Fibroblast of skin of scalp (primary cell): ENCODE results near the gene IGSF21.
"Not testable (repeated sequence)": the region's sequence is repeated elsewhere in the genome, so short reads cannot be mapped to it uniquely, and the experiment has no call there.

ENCODE experiments used
- DNase-seq: peaks from one replicate; pipeline ENCODE4 v3.0.0-alpha.2; 2013

IGSF21 gene

GRCh38 chr1:18410407-18410806, 302.8 kb downstream of the IGSF21 start:
- no peak for DNase-seq

- no peak for DNase-seq
Measured at GRCh38 chr1:18411321-18411720, 303.7 kb downstream of the IGSF21 start.

- no peak for DNase-seq
Measured at GRCh38 chr1:18411820-18412641, 304.4 kb downstream of the IGSF21 start.

DNA sequence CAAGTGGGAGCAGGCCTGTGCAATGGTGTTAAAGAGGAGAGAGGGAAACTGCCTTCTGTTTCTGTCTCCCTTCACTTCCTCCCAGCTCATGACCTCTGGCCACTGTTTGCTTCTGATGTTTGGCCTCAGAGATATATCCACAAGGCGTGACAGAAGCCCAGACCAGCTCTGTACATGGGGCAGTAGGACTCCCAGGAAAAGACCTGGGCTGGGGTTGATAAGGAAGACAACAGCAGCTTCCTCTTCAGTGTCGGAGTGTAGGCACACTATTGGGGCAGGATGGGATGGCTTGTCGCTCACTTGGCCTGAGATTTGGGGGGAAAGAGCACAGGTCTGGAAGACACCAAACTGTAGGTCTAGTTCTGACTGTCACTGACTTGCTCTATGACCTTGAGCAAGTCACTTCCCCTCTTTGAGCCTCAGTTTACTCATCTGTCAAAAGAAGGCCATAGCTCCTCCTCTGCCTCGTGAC, 305.3 kb downstream of the IGSF21 start:
- no peak for DNase-seq

- DNase-seq = no peak
Measured at GRCh38 chr1:18413541-18414305, 306.1 kb downstream of the IGSF21 start.

DNA sequence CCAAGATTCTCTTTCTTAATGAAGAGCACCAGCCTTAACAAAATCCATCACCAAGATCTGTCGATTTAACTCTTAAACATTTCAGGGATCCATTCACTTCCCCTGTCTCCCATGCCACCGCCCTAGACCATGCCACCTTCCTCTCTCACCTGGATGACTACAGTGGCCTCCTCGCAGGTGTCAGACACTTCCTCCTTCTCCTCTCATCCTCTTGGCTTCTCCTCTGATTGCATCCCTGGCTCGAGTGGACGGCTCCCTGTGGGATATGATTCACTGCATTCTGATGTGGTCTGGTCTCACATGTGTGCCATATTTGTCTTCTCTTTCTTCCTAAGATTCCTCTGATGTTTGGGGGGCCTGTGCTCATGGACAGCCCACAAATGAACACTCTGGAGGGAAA, 306.7 kb downstream of the IGSF21 start:
- DNase-seq = no peak

DNA sequence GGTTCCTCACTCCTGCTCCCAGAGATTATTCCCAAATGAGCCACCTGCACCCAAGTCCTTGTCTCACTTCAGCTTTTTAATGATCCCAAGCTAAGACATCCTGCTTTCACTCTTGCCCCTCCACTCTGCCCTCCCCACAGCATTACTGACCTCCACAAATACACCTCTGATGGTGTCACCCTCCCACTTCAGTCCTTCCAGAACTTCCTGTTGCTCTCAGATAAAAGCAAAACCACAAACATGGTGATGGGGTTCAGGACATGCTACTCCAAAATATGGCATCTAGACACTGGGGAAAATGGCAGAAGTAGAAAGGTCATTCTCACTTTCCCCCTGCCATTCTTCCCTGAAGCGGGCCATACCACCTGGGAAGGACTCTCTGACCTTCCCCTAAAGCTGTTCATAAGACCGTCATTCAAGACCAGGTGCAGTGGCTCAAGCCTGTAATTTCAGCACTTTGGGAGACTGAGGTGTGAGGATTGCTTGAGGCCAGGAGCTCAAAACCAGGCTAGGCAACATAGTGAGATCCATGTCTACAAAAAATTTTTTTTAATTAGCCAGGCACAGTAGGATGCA, 307.4 kb downstream of the IGSF21 start:
- DNase-seq = no peak

DNA sequence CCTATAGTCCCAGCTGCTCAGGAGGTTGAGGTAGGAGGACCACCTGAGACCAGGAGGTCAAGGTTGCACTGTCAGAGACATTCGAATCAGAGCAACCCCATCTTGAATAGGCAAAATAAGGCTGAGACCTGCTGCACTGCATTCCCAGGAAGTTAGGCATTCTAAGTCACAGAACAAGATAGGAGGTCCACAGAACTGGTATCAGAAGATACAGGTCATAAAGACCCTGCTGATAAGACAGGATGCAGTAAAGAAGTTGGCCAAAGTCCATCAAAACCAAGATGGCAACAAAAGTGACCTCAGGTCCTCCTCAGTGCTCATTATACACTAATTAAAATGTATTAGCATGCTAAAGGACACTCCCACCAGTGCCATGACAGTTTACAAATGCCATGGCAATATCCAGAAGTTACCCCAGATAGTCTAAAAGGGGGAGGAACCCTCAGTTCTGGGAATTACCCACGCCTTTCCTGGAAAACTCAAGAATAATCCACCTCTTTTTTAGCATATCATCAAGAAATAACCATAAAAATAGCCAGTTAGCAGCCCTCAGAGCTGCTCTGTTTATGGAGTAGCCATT, 307.9 kb downstream of the IGSF21 start:
- DNase-seq = no peak

GRCh38 chr1:18416126-18416525, 308.5 kb downstream of the IGSF21 start:
- not testable (repeated sequence) for DNase-seq

DNA sequence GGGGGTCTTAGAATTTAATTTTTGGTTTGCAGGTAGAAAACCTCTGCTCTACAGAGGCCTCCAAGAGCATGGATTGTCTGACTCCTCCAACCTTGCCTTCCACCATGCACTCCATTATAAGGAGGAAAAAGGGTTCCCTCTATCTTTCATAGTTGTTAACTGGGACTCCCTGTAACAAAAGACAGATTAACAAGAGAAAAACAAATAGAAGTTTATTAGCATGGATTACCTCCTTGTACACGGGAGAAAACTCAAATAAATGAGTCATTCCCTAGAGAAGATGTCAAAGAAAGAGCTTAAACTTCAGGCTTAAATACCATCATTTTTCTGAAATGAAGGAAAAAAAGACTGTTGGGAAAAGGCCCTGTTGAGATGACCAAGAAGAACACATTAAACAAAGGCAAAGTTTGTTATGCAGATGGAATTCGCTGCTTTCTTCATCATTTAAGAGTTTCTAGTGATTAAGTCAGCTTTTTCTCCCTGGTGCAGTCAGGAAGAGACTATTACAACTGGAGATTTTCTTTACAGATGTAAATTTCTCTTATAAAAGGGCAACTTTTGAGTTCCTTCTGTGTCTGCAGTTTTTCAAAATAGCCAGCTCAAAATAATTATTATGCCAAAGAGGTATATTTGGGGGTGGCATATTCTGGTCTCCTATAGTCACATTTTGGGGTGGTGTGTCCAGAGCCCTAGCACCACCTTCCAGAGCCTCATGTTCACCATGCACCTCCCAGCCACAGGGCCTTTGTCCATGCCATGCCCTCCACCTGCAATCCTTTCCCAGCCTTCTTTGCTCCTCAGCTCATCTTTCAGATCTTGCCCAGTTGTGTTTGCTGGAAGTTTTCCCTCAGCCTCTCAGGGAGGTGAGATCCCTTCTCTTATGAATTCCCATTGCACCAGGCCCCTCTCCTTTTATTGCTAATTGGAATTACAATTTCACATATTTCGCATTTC, 310.0 kb downstream of the IGSF21 start:
- DNase-seq = no peak

DNA sequence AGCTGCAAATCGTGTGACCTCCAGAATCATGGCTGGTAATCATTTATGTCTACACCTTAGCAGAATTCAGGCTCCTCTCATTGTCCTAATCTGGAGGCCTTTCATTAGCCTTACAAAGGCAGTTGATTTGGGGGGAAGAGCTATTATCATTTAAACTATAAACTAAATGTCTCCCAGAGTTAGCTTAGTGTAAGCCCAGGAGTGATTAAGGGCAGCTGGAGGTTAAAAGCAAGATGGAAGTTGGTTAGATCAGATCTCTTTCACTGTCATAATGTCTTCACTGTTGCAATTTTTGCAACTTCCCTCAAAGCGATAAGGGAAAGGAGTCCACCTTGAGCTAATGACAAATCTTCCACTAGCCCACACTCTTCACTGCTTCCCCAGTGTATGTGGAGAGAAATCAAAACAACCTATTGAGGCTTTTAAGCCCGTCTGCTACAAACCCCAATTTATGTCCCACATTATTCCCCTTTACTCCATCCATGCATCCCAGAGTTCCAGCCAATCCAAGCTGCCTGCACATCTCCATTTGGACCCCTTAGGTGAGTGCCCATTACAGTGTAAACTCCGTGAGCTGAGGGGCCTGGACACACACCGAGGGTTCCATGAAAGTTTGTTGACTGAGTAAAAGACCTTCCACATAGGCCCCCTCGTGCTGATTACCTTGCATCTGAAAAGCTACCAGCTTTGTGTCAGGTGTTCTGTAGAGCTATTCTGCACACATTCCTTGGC, 311.7 kb downstream of the IGSF21 start:
- no peak for DNase-seq

DNA sequence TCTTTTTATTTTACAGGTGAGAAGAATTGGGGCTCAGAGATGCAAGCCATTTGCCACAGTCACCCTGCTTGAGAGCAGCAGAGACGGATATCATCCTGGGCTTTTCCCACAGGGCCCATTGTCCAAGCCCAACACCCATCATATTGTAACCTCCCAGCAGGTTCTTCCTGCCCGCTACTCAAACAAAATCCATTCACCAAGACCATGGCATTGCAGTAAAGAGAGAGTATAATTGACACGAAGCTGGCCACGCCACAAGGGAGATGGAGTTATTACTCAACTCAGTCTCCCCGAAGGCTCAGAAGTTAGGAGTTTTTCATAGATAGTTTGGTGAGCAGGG, 312.2 kb downstream of the IGSF21 start:
- no peak for DNase-seq

- no peak for DNase-seq
Measured at GRCh38 chr1:18422076-18422777, 314.6 kb downstream of the IGSF21 start.

DNA sequence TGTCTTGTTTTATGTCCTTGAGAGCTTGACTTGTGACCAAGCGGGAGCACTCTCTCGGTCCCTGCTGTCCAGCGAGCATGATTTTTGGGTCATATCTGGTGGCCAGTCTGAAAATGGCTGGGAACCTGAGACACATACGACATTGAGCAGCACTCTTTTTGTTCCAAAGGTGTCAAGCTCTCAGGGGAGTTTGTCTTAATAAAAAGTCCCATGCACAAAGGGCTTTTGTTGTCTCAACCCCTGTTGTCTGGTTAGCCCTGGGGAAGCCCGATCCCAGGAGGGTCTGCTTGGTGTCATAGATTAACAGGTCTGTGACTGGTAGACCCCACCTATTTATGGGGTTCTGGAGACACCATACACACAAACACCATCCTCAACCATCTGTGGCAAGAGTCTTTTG, 315.4 kb downstream of the IGSF21 start:
- no peak for DNase-seq

GRCh38 chr1:18426580-18426979, 319.0 kb downstream of the IGSF21 start:
- DNase-seq = no peak
